ENCODE results near the gene PSMA3. TPM values are rescaled to one million over a fixed set of nuclear protein-coding genes. Genes with fewer than 3 reads are reported as not detected.
A peak's percentile ranks its signal among the peaks of the same experiment; 100 is the strongest.

The PSMA3 gene
- total RNA-seq, 1 experiment from 2014 or later, result 355 TPM

- Histone ChIP-seq H3K36me3 (ENCODE audit: insufficient read depth, low read length, poor library complexity, severe bottlenecking) (peaks cover 43% of the 10 kb centered on the region), H3K9me3 (ENCODE audit: low read depth, low read length, poor library complexity, severe bottlenecking) (no peaks in the 10 kb centered on the region), H3K4me3 (ENCODE audit: low read depth, low read length, poor library complexity, severe bottlenecking) (peak overlapping the region; percentile 77), H3K4me1 (ENCODE audit: insufficient read depth, low read length, poor library complexity, severe bottlenecking) (peaks cover 7% of the 10 kb centered on the region), H3K27me3 (replicated peaks; ENCODE audit: insufficient read depth, low read depth, low read length, poor library complexity) (no peaks in the 10 kb centered on the region), H3K27ac (ENCODE audit: low read depth, low read length, poor library complexity, severe bottlenecking) (peak overlapping the region; percentile 96)
- TF ChIP-seq CTCF (conservative IDR thresholded peaks at IDR 0.05; ENCODE audit: low read depth, low read length) (no peak), EZH2 (IDR thresholded peaks at IDR 0.05; ENCODE audit: borderline replicate concordance, low read depth, low read length, poor library complexity, severe bottlenecking) (no peak)
- POLR2A ChIA-PET (ENCODE audit: low non-redundant PET), result no interaction called here
- intact Hi-C loops (cut with micrococcal nuclease; ENCODE audit: unreplicated experiment), result no loop called here
- CTCF ChIA-PET, result no interaction called here
- no peak for DNase-seq (ENCODE audit: low spot score)
- no TSS peak for BruUV-seq (replicated peaks)
These were observed 52.1 kb downstream of the PSMA3 start for GRCh38 chr14:58296726-58297125.

GRCh38 chr14:58297412-58297761, 52.7 kb downstream of the PSMA3 start:
- ChIA-PET CTCF (no interaction called here), POLR2A (ENCODE audit: low non-redundant PET) (no interaction called here)
- H3K4me1 ChIP-seq (ENCODE audit: insufficient read depth, low read length, poor library complexity, severe bottlenecking), result peaks cover 7% of the 10 kb centered on the region
- intact Hi-C loops (cut with micrococcal nuclease; ENCODE audit: unreplicated experiment), result no loop called here
- H3K4me3 ChIP-seq (ENCODE audit: low read depth, low read length, poor library complexity, severe bottlenecking), result peak overlapping the region; percentile 77
- TF ChIP-seq EZH2 (IDR thresholded peaks at IDR 0.05; ENCODE audit: borderline replicate concordance, low read depth, low read length, poor library complexity, severe bottlenecking) (no peak), CTCF (conservative IDR thresholded peaks at IDR 0.05; ENCODE audit: low read depth, low read length) (no peak)
- no peaks in the 10 kb centered on the region for H3K9me3 ChIP-seq (ENCODE audit: low read depth, low read length, poor library complexity, severe bottlenecking)
- BruUV-seq (replicated peaks), result TSS peak; percentile 61
- no peaks in the 10 kb centered on the region for H3K27me3 ChIP-seq (replicated peaks; ENCODE audit: insufficient read depth, low read depth, low read length, poor library complexity)
- no peak for DNase-seq (ENCODE audit: low spot score)
- peaks cover 37% of the 10 kb centered on the region for H3K36me3 ChIP-seq (ENCODE audit: insufficient read depth, low read length, poor library complexity, severe bottlenecking)
- peak overlapping the region; percentile 96 for H3K27ac ChIP-seq (ENCODE audit: low read depth, low read length, poor library complexity, severe bottlenecking)

- Histone ChIP-seq H3K36me3 (ENCODE audit: insufficient read depth, low read length, poor library complexity, severe bottlenecking) (peaks cover 35% of the 10 kb centered on the region), H3K27ac (ENCODE audit: low read depth, low read length, poor library complexity, severe bottlenecking) (peak overlapping the region; percentile 96), H3K4me3 (ENCODE audit: low read depth, low read length, poor library complexity, severe bottlenecking) (peak overlapping the region; percentile 77), H3K9me3 (ENCODE audit: low read depth, low read length, poor library complexity, severe bottlenecking) (no peaks in the 10 kb centered on the region), H3K27me3 (replicated peaks; ENCODE audit: insufficient read depth, low read depth, low read length, poor library complexity) (no peaks in the 10 kb centered on the region), H3K4me1 (ENCODE audit: insufficient read depth, low read length, poor library complexity, severe bottlenecking) (peaks cover 7% of the 10 kb centered on the region)
- DNase-seq (ENCODE audit: low spot score), result peak; percentile 100
- intact Hi-C loops (cut with micrococcal nuclease; ENCODE audit: unreplicated experiment), result loop anchor here (1.0 to 2.0 kb wide), 2 partner anchors 33 to 129 kb away; partner anchors contain the start of genes KIAA0586 and TIMM9
- TF ChIP-seq EZH2 (IDR thresholded peaks at IDR 0.05; ENCODE audit: borderline replicate concordance, low read depth, low read length, poor library complexity, severe bottlenecking), result no peak
- TF ChIP-seq CTCF (conservative IDR thresholded peaks at IDR 0.05; ENCODE audit: low read depth, low read length), result no peak
- no TSS peak for BruUV-seq (replicated peaks)
- ChIA-PET CTCF (interaction anchor here (0.6 kb wide), 1 partner anchor 191 kb away, joined by 3 read pairs; no protein-coding TSS in a partner anchor), POLR2A (ENCODE audit: low non-redundant PET) (interaction anchor here (0.5 to 0.6 kb wide), 4 partner anchors 10 to 806 kb away, joined by 3 to 7 read pairs (median 3); no protein-coding TSS in a partner anchor)
These were observed 53.3 kb downstream of the PSMA3 start for GRCh38 chr14:58297762-58298476.
